Pancreas (tissue), 10 donors: ENCODE results near the gene RIPOR3. TPM values are rescaled to one million over a fixed set of nuclear protein-coding genes. Genes with fewer than 3 reads are reported as not detected.
"Not testable (repeated sequence)": the region's sequence is repeated elsewhere in the genome, so short reads cannot be mapped to it uniquely, and the experiment has no call there.

ENCODE experiments used
- ATAC-seq, 4 donors: fragments of 200-7000 bp; cut with Tn5 transposase; one replicate each; pipeline versions ENCODE4 v1.8.0 to v1.9.1; 2020; ENCODE audit warnings: mild to moderate bottlenecking in 4 of 4, moderate library complexity in 4 of 4
- DNase-seq, 6 donors: peaks; one replicate each; pipeline ENCODE4 v3.0.0-alpha.2; 2020
- FAIRE-seq: peaks from 2 replicates; lab custom pipeline; 2012; peaks lifted over from hg19 to GRCh38; lab: Jason Lieb, UNC
- H3K27ac ChIP-seq, 4 donors: fragments of 200-600 bp; sonication (generic); 1 replicate in 3 of 4; 2 replicates in 1 of 4; pipeline versions ENCODE4 v1.5.0 to v1.8.0; 2020
- H3K27me3 ChIP-seq, 4 donors: fragments of 200-600 bp; one replicate each; pipeline ENCODE4 v1.8.0; 2021
- H3K36me3 ChIP-seq, 3 donors: fragments of 200-600 bp; sonication (generic) in 1 of 3; one replicate each; pipeline versions ENCODE4 v1.5.0 to v1.8.0; 2020 to 2021
- H3K4me1 ChIP-seq, 3 donors: fragments of 200-600 bp; one replicate each; pipeline ENCODE4 v1.8.0; 2021
- H3K4me3 ChIP-seq, 4 donors: fragments of 200-600 bp; sonication (generic) in 2 of 4; one replicate each; pipeline versions ENCODE4 v1.5.0 to v1.8.0; 2020 to 2021
- H3K9me3 ChIP-seq, 4 donors: fragments of 200-600 bp; one replicate each; pipeline ENCODE4 v1.8.0; 2021
- WGBS, 2 donors: extraction: QIAGEN DNeasy Blood & Tissue Kit; methylation state at CpG; one replicate each; pipeline ENCODE4 v1.1.7; 2013; 5-methylcytosine and 5-hydroxymethylcytosine counted together
- intact Hi-C, 3 donors: fragments of 100-400 bp; cut with DNase I; formaldehyde crosslinking; loops; one replicate each; pipeline versions ENCODE4 v1.11.1 to v1.14.2; 2022
- polyA plus RNA-seq, 2 donors: library from polyadenylated mRNA; stranded (reverse); fragments of 200-250 nt; gene quantifications; one replicate each; pipeline ENCODE4 v1.2.3, GENCODE V29; 2013
- total RNA-seq, 6 donors: library from RNA; stranded (reverse); fragmentation: NEBNext Ultra II Directional in 4 of 6; extraction: Animal tissue kit (Norgen Biotek cat#: 25700) in 4 of 6; gene quantifications; one replicate each; pipeline versions ENCODE4 v1.2.1 to v1.2.4, GENCODE V29; 2021 to 2023
- TF ChIP-seq, protein P1 (sequence below), 4 donors: fragments of 200-600 bp; sonication (generic) in 3 of 4; IDR thresholded peaks; one replicate each; pipeline versions ENCODE4 v1.5.0 to v1.8.0; 2021; ENCODE audit warnings: antibody characterized with exemption in 4 of 4
- donor health status: healthy with polysubstance abuse.
- donor health status: DM: no; HTN: no; CAD: no; lungs with moderate emphysema.
- donor health status: DM: no; HTN: no; CAD: no.
- donor health status: control.
- donor health status: control.
- donor health status: Bipolar disorder and iron deficiency.
- donor health status: DM: yes; HTN: yes; CAD: no.
- donor health status: DM: no; HTN: no; CAD: no.
- donor health status: DM: no; HTN: no; CAD: no.
- donor health status: DM: yes; HTN: yes; CAD: no.

The RIPOR3 gene
- total and polyA plus RNA-seq, 8 donors: 0.67 to 11.3 (median 2.1) TPM

DNA sequence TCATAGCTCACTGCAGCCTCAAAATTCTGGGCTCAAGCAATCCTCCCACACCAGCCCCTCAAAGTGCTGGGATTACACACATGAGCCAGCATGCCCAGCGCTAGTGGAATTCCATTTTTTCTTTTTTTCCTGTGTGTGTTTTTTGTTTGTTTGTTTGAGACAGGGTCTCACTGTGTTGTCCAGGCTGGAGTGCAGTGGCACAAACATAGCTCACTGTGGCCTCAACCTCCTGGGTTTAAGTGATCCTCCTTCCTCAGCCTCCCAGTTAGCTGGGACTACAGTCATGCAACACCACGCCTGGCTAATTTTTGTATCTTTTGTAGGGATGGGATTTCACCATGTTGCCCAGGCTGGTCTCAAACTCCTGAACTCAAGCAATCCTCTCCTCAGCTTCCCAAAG is 26.0 kb upstream of the RIPOR3 start:
- TF ChIP-seq, protein P1, sequence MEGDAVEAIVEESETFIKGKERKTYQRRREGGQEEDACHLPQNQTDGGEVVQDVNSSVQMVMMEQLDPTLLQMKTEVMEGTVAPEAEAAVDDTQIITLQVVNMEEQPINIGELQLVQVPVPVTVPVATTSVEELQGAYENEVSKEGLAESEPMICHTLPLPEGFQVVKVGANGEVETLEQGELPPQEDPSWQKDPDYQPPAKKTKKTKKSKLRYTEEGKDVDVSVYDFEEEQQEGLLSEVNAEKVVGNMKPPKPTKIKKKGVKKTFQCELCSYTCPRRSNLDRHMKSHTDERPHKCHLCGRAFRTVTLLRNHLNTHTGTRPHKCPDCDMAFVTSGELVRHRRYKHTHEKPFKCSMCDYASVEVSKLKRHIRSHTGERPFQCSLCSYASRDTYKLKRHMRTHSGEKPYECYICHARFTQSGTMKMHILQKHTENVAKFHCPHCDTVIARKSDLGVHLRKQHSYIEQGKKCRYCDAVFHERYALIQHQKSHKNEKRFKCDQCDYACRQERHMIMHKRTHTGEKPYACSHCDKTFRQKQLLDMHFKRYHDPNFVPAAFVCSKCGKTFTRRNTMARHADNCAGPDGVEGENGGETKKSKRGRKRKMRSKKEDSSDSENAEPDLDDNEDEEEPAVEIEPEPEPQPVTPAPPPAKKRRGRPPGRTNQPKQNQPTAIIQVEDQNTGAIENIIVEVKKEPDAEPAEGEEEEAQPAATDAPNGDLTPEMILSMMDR (IDR thresholded peaks at IDR 0.05): no peak
- no peaks in the 10 kb centered on the region for H3K4me1 ChIP-seq
- intact Hi-C loops: loop anchor here in 1 of 3 donors (10.0 kb wide), 1 partner anchor 53 kb away; no protein-coding TSS in a partner anchor
- 60 to 82% methylated on average over 2 of the region's 2 CpGs for WGBS, 2 donors
- no peak overlapping the region for H3K27ac ChIP-seq
- H3K36me3 ChIP-seq: no peaks in the 10 kb centered on the region
- no peak for FAIRE-seq
- ATAC-seq: no peak
- H3K4me3 ChIP-seq: no peak overlapping the region
- no peak for DNase-seq
- H3K9me3 ChIP-seq: no peaks in the 10 kb centered on the region
- no peaks in the 10 kb centered on the region for H3K27me3 ChIP-seq

DNA sequence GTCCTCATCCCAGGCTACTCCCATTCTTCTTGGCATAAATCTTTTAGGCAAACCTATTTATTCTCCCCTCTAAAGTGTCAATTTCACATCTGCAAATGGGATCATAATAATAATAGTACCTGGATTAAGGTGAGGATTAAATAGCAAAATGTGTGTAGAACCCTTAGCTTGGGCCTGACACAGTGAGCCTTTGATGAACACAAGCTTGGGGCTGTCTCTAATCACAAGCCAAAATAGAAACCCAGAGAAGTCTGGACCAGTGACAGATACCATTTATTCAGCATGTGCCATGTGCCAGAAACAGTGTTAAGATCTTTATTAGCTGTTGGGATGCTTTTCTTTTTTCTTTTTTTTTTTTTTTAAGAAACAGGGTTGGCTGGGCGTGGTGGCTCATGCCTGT is 25.2 kb upstream of the RIPOR3 start:
- no peak overlapping the region for H3K4me3 ChIP-seq

DNA sequence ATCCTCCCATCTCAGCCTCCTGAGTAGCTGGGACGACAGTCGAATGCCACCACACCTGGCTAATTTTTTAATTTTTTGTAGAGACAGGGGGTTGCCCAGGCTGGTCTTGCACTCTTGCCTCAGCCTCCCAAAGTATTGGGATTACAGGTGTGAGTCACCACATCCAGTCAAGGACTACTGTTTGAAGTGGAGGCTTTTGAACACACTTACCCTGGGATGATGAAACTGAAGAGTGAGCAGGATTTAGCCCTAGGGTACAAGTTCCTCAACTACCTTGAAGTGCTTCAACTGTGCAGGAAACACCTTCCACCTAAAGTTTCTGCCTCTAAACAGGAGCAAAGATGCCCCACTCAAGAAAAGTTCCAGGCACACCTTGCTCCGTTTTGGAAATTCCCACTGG is 24.4 kb upstream of the RIPOR3 start:
- Histone ChIP-seq H3K27me3 (no peaks in the 10 kb centered on the region), H3K4me3 (no peak overlapping the region), H3K4me1 (peaks cover 0 to 7% (median 0%) of the 10 kb centered on the region in 3 donors), H3K27ac (no peak overlapping the region), H3K36me3 (no peaks in the 10 kb centered on the region), H3K9me3 (no peaks in the 10 kb centered on the region)
- FAIRE-seq (no peak), ATAC-seq (no peak), DNase-seq (no peak)
- intact Hi-C loops: loop anchor here in 1 of 3 donors (10.0 kb wide), 1 partner anchor 51 kb away; no protein-coding TSS in a partner anchor
- TF ChIP-seq, protein P1 (IDR thresholded peaks at IDR 0.05): no peak
- WGBS, 2 donors: 71 to 82% methylated on average over 3 of the region's 3 CpGs

More for the DNA sequence above, 25.2 kb upstream of the RIPOR3 start:
- TF ChIP-seq, protein P1 (IDR thresholded peaks at IDR 0.05): no peak
- intact Hi-C loops: loop anchor here in 1 of 3 donors (10.0 kb wide), 1 partner anchor 52 kb away; no protein-coding TSS in a partner anchor
- FAIRE-seq (no peak), ATAC-seq (no peak), DNase-seq (no peak)
- Histone ChIP-seq H3K27me3 (no peaks in the 10 kb centered on the region), H3K9me3 (no peaks in the 10 kb centered on the region), H3K4me1 (no peaks in the 10 kb centered on the region), H3K36me3 (no peaks in the 10 kb centered on the region), H3K27ac (no peak overlapping the region)
- WGBS, 2 donors: 83 to 89% methylated on average over 1 of the region's 1 CpG

DNA sequence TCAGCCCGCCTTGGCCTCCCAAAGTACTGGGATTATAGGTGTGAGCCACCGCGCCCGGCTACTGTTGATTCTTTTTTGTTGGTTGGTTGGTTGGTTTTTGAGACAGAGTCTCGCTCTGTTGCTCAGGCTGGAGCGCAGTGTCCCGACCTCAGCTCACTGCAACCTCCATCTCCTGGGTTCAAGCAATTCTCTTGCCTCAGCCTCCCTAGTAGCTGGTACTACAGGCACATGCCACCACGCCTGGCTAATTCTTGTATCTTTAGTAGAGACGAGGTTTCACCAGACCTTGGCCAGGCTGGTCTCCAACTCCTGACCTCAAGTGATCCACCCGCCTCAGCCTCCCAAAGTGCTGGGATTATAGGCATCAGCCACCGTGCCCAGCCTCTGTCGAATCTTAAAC is 23.1 kb upstream of the RIPOR3 start:
- 86 to 93% methylated on average over 12 of the region's 12 CpGs for WGBS, 2 donors
- not testable (repeated sequence) for H3K27ac ChIP-seq, H3K4me3 ChIP-seq, H3K27me3 ChIP-seq, H3K36me3 ChIP-seq, H3K9me3 ChIP-seq, FAIRE-seq, ATAC-seq
- DNase-seq: peak in 1 of 6 donors; percentile 26
- intact Hi-C loops: loop anchor here in 2 of 3 donors (5.0 to 10.0 kb wide), 2 partner anchors 50 to 52 kb away; no protein-coding TSS in a partner anchor
- H3K4me1 ChIP-seq: peaks cover 0 to 17% (median 0%) of the 10 kb centered on the region in 3 donors

DNA sequence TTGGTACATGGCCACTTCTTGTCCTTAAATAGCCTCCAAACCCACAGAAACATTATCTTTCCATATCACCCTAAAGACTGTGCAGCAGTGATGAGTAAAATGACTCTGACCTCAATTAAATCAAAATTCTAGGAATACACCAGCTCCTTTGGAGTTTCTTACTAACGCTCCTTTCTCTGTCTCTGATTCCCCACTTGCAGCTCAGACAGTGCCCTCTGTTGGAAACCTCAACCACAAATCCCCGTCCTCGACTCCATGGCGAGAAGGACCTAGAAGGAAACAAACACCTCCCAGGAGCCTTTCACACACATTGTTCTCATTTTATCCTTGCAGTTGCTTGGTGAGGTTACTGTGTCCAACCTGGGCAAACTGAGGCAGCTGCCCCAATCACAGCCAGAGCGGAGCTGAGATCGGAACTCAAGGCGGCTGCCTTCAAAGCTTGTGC is 22.3 kb upstream of the RIPOR3 start:
- WGBS, 2 donors: 36 to 50% methylated on average over 7 of the region's 7 CpGs
- TF ChIP-seq, protein P1 (IDR thresholded peaks at IDR 0.05): peak in 3 of 4 donors; percentile 25 to 36 (median 29)
- ATAC-seq (peak; percentile 63 to 89 (median 84)), FAIRE-seq (no peak), DNase-seq (peak in 4 of 6 donors; percentile 32 to 57 (median 51))
- Histone ChIP-seq H3K4me1 (peaks cover 0 to 25% (median 4%) of the 10 kb centered on the region in 3 donors), H3K36me3 (no peaks in the 10 kb centered on the region), H3K4me3 (no peak overlapping the region), H3K27ac (no peak overlapping the region), H3K9me3 (no peaks in the 10 kb centered on the region), H3K27me3 (no peaks in the 10 kb centered on the region)
- intact Hi-C loops: loop anchor here in 2 of 3 donors (5.0 to 10.0 kb wide), 2 partner anchors 49 to 51 kb away; no protein-coding TSS in a partner anchor
